ENCODE data around the gene SUMF2. TPM values are rescaled to one million over a fixed set of nuclear protein-coding genes. Genes with fewer than 3 reads are reported as not detected.
A peak's percentile ranks its signal among the peaks of the same experiment; 100 is the strongest.

Gene SUMF2
- total RNA-seq, 1 experiment from 2014 or later: 173 TPM

DNA sequence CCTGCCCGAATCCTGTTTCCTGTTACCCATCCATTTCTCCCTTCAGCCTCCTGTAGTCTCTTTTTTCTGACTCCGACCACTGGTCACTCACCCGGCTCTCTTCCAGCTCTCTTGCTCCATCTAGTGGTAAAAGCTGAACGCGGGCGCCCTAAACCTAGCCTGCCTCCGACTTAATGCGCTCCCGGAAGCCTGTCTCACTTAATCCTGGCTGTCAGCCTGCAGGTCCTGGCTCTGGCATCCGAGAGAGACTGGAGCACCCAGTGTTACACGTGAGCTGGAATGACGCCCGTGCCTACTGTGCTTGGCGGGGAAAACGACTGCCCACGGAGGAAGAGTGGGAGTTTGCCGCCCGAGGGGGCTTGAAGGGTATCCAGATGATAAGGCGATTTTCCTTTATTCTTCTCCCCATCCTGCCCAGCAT, 10.3 kb downstream of the SUMF2 start:
- ChIA-PET RAD21 (ENCODE audit: low non-redundant PET in 1 of 2, low total read pairs in 2 of 2, uncharacterized antibody in 2 of 2, unreplicated experiment in 2 of 2) (interaction anchor here (0.6 to 1.1 kb wide), 2 partner anchors 10 to 433 kb away, joined by 3 to 4 read pairs; no protein-coding TSS in a partner anchor), CTCF (interaction anchor here (0.7 to 3.2 kb wide), 11 partner anchors 9 to 433 kb away, joined by 3 to 20 read pairs (median 4); partner anchors contain the start of genes CCT6A and PSPH), POLR2A (interaction anchor here (1.0 kb wide), 1 partner anchor 23 kb away, joined by 3 read pairs; the partner anchor contains the start of genes CCT6A and PSPH)
- H3K9ac ChIP-seq (ENCODE audit: low read length): no peak overlapping the region
- DNase-seq (ENCODE audit: low read depth, low spot score) (no peak), ATAC-seq (peak; percentile 93)
- H3K27ac ChIP-seq (ENCODE audit: low read depth, low read length): peak overlapping the region; percentile 42
- H3K4me1 ChIP-seq (ENCODE audit: control insufficient read depth in 1 of 2, insufficient read depth in 2 of 2, low read length in 2 of 2): no peaks in the 10 kb centered on the region
- no peak overlapping the region for H3K4me2 ChIP-seq (ENCODE audit: low read length)
- H3K9me3 ChIP-seq (ENCODE audit: control insufficient read depth in 1 of 2, insufficient read depth in 1 of 2, low read depth in 1 of 2, low read length in 2 of 2): no peaks in the 10 kb centered on the region
- H3K36me3 ChIP-seq (ENCODE audit: control insufficient read depth in 1 of 2, insufficient read depth in 2 of 2, low read length in 2 of 2): peaks cover 10 to 27% of the 10 kb centered on the region in 2 experiments
- H3K27me3 ChIP-seq (ENCODE audit: insufficient read depth, low read length): no peaks in the 10 kb centered on the region
- no peak overlapping the region for H2AFZ ChIP-seq (ENCODE audit: low read depth, low read length, poor library complexity, severe bottlenecking)
- no TSS peak for BruUV-seq (replicated peaks)
- no peaks in the 10 kb centered on the region for H4K20me1 ChIP-seq (ENCODE audit: insufficient read depth)
- no peaks in the 10 kb centered on the region for H3K9me2 ChIP-seq (ENCODE audit: insufficient read depth)
- no peak for TF ChIP-seq ZNF274 (IDR thresholded peaks at IDR 0.05; ENCODE audit: low read depth, low read length)
- TF ChIP-seq, protein P1, sequence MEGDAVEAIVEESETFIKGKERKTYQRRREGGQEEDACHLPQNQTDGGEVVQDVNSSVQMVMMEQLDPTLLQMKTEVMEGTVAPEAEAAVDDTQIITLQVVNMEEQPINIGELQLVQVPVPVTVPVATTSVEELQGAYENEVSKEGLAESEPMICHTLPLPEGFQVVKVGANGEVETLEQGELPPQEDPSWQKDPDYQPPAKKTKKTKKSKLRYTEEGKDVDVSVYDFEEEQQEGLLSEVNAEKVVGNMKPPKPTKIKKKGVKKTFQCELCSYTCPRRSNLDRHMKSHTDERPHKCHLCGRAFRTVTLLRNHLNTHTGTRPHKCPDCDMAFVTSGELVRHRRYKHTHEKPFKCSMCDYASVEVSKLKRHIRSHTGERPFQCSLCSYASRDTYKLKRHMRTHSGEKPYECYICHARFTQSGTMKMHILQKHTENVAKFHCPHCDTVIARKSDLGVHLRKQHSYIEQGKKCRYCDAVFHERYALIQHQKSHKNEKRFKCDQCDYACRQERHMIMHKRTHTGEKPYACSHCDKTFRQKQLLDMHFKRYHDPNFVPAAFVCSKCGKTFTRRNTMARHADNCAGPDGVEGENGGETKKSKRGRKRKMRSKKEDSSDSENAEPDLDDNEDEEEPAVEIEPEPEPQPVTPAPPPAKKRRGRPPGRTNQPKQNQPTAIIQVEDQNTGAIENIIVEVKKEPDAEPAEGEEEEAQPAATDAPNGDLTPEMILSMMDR (IDR thresholded peaks at IDR 0.05 in 2 of 3, conservative IDR thresholded peaks at IDR 0.05 in 1 of 3; ENCODE audit: borderline replicate concordance in 1 of 3, insufficient read depth in 1 of 3, low read depth in 2 of 3, low read length in 2 of 3): peak; percentile 85 to 96 (median 88)
- TF ChIP-seq RAD21 (IDR thresholded peaks at IDR 0.05; ENCODE audit: low read depth): peak; percentile 92
- intact Hi-C loops (cut with micrococcal nuclease): loop anchor here (1.0 to 5.0 kb wide), 3 partner anchors 42 to 433 kb away; no protein-coding TSS in a partner anchor
- no peaks in the 10 kb centered on the region; the same call in 1 of the 2 replicates for H3K79me2 ChIP-seq (ENCODE audit: insufficient read depth, low read length)
- no peak overlapping the region for H3K4me3 ChIP-seq (replicated peaks in 1 of 2; ENCODE audit: low read depth in 1 of 2, low read length in 2 of 2)

GRCh38 chr7:56077681-56078080, 13.6 kb downstream of the SUMF2 start:
- H3K9me3 ChIP-seq (ENCODE audit: control insufficient read depth in 1 of 2, insufficient read depth in 1 of 2, low read depth in 1 of 2, low read length in 2 of 2): no peaks in the 10 kb centered on the region
- POLR2A ChIA-PET: no interaction called here
- intact Hi-C loops (cut with micrococcal nuclease): no loop called here
- TF ChIP-seq SP1 (IDR thresholded peaks at IDR 0.05; ENCODE audit: low read depth): no peak
- TF ChIP-seq REST (IDR thresholded peaks at IDR 0.05; ENCODE audit: low read depth): no peak
- TF ChIP-seq, protein P2, sequence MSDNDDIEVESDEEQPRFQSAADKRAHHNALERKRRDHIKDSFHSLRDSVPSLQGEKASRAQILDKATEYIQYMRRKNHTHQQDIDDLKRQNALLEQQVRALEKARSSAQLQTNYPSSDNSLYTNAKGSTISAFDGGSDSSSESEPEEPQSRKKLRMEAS (IDR thresholded peaks at IDR 0.05): no peak
- TF ChIP-seq ELF1 (IDR thresholded peaks at IDR 0.05; ENCODE audit: borderline replicate concordance, low read depth): no peak
- TF ChIP-seq, protein P3, sequence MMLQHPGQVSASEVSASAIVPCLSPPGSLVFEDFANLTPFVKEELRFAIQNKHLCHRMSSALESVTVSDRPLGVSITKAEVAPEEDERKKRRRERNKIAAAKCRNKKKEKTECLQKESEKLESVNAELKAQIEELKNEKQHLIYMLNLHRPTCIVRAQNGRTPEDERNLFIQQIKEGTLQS (IDR thresholded peaks at IDR 0.05): no peak
- TF ChIP-seq TCF7L2 (IDR thresholded peaks at IDR 0.05; ENCODE audit: borderline replicate concordance, extremely low read depth, insufficient read depth, insufficient read length): no peak
- TF ChIP-seq CEBPB (IDR thresholded peaks at IDR 0.05; ENCODE audit: low read depth): no peak
- TF ChIP-seq POLR2A (IDR thresholded peaks at IDR 0.05; ENCODE audit: borderline replicate concordance, extremely low read depth, insufficient read depth, insufficient read length): no peak

More at GRCh38 chr7:56077681-56078080, 13.6 kb downstream of the SUMF2 start:
- H3K36me3 ChIP-seq (ENCODE audit: control insufficient read depth in 1 of 2, insufficient read depth in 2 of 2, low read length in 2 of 2): peaks cover 16 to 27% of the 10 kb centered on the region in 2 experiments
- H3K4me2 ChIP-seq (ENCODE audit: low read length): no peak overlapping the region
- no peaks in the 10 kb centered on the region for H3K4me1 ChIP-seq (ENCODE audit: control insufficient read depth in 1 of 2, insufficient read depth in 2 of 2, low read length in 2 of 2)
- ChIA-PET CTCF (no interaction called here), RAD21 (ENCODE audit: low non-redundant PET in 1 of 2, low total read pairs in 2 of 2, uncharacterized antibody in 2 of 2, unreplicated experiment in 2 of 2) (no interaction called here)
- no peaks in the 10 kb centered on the region for H3K9me2 ChIP-seq (ENCODE audit: insufficient read depth)
- H3K9ac ChIP-seq (ENCODE audit: low read length): no peak overlapping the region
- no peak for ATAC-seq
- no peak overlapping the region for H3K27ac ChIP-seq (ENCODE audit: low read depth, low read length)
- H4K20me1 ChIP-seq (ENCODE audit: insufficient read depth): no peaks in the 10 kb centered on the region
- no peak for DNase-seq (ENCODE audit: low read depth, low spot score)
- BruUV-seq (replicated peaks): no TSS peak
- H3K79me2 ChIP-seq (ENCODE audit: insufficient read depth, low read length): no peaks in the 10 kb centered on the region
- no peak overlapping the region for H3K4me3 ChIP-seq (replicated peaks in 1 of 2; ENCODE audit: low read depth in 1 of 2, low read length in 2 of 2)
- H2AFZ ChIP-seq (ENCODE audit: low read depth, low read length, poor library complexity, severe bottlenecking): no peak overlapping the region
- no peaks in the 10 kb centered on the region for H3K27me3 ChIP-seq (ENCODE audit: insufficient read depth, low read length)
